Right atrium auricular region (tissue), 2 donors: ENCODE data around the gene IL3. TPM values are rescaled to one million over a fixed set of nuclear protein-coding genes. Genes with fewer than 3 reads are reported as not detected.

Experiments used
- DNase-seq: peaks from one replicate; pipeline ENCODE4 v3.0.0-alpha.2; 2019; ENCODE audit warnings: low spot score
- H3K27ac ChIP-seq, 2 donors: fragments of 200-600 bp; sonication (generic); 1 replicate in 1 of 2; 2 replicates in 1 of 2; pipeline ENCODE4 v1.5.1; 2016 to 2019
- H3K27me3 ChIP-seq, 2 donors: fragments of 200-600 bp; sonication (generic); one replicate each; pipeline versions ENCODE4 v1.5.1 to v1.6.0; 2017 to 2019
- H3K36me3 ChIP-seq: fragments of 200-600 bp; sonication (generic); one replicate; pipeline ENCODE4 v1.5.1; 2016
- H3K4me1 ChIP-seq, 2 donors: fragments of 200-600 bp; sonication (generic); one replicate each; pipeline versions ENCODE4 v1.5.1 to v1.6.0; 2017 to 2019
- H3K4me3 ChIP-seq, 2 donors: fragments of 200-600 bp; sonication (generic); 1 replicate in 1 of 2; 2 replicates in 1 of 2; pipeline ENCODE4 v1.5.1; 2017 to 2019; ENCODE audit warnings: mild to moderate bottlenecking in 1 of 2, moderate library complexity in 1 of 2
- H3K9me3 ChIP-seq, 2 donors: fragments of 200-600 bp; sonication (generic); one replicate each; pipeline ENCODE4 v1.5.1; 2019
- total RNA-seq, 2 donors: library from RNA; depleted of rRNA; stranded (reverse); fragments of >200 nt; gene quantifications; one replicate each; pipeline ENCODE4 v1.1.0, GENCODE V29; 2016
- TF ChIP-seq, protein P1 (sequence below), 2 donors: fragments of 200-600 bp; sonication (generic); IDR thresholded peaks; one replicate each; pipeline ENCODE4 v1.5.1; 2019; ENCODE audit warnings: antibody characterized with exemption in 2 of 2

IL3 gene
- total RNA-seq, 2 donors from 2014 or later: not detected

DNA sequence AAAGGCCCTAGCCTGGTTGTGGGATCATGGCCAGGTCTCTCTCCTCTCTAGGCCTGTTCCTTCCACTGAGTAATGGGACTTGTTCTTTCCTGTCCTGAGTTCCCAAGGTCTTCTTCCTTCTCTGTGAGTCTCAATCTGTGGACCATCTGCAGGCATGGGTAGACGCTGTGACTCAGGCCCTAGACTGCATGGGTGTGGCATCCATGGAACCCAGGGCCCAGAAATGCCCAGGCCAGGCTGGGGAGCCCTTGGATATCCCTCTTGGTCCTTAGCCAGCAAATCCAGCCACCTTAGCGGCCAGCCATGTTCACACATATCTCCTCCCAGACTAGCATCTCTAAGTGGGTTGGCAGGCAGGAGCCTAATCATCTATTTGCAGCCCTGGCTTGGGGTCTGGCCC, 46.7 kb upstream of the IL3 start:
- H3K36me3 ChIP-seq: no peaks in the 10 kb centered on the region
- H3K4me3 ChIP-seq: no peak overlapping the region
- H3K27ac ChIP-seq: no peak overlapping the region
- TF ChIP-seq, protein P1, sequence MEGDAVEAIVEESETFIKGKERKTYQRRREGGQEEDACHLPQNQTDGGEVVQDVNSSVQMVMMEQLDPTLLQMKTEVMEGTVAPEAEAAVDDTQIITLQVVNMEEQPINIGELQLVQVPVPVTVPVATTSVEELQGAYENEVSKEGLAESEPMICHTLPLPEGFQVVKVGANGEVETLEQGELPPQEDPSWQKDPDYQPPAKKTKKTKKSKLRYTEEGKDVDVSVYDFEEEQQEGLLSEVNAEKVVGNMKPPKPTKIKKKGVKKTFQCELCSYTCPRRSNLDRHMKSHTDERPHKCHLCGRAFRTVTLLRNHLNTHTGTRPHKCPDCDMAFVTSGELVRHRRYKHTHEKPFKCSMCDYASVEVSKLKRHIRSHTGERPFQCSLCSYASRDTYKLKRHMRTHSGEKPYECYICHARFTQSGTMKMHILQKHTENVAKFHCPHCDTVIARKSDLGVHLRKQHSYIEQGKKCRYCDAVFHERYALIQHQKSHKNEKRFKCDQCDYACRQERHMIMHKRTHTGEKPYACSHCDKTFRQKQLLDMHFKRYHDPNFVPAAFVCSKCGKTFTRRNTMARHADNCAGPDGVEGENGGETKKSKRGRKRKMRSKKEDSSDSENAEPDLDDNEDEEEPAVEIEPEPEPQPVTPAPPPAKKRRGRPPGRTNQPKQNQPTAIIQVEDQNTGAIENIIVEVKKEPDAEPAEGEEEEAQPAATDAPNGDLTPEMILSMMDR (IDR thresholded peaks at IDR 0.05): no peak
- H3K4me1 ChIP-seq: peaks cover 0 to 19% of the 10 kb centered on the region in 2 donors
- no peaks in the 10 kb centered on the region for H3K9me3 ChIP-seq
- no peaks in the 10 kb centered on the region for H3K27me3 ChIP-seq
- peak; percentile 46 for DNase-seq

DNA sequence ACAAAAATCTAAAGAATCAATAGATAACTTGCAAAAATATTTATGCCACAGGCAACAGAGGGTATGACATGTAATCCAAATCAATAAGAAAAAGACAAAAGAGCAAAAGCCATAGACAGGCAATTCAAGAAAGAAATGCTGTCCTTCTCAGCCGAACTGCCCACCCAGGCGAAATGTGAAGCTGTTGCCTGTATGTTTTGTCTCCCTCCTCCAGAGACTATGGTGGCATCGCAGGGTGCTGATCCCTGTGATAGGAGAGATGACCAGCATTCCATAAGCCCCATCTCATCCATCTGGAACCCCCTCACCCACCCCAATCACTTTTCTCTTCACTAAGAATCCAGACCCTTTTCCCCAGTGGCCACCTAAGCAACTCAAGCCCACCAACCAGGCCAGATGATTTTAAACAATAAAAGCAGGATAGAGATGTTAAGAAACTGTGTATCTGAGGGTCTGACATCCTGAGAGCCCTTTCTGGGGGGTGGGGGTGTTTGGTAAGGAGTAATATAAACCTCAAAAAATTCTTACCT, 43.7 kb upstream of the IL3 start:
- Histone ChIP-seq H3K4me1 (peaks cover 0 to 6% of the 10 kb centered on the region in 2 donors), H3K4me3 (no peak overlapping the region), H3K27me3 (no peaks in the 10 kb centered on the region), H3K36me3 (no peaks in the 10 kb centered on the region), H3K27ac (no peak overlapping the region), H3K9me3 (no peaks in the 10 kb centered on the region)
- TF ChIP-seq, protein P1 (IDR thresholded peaks at IDR 0.05): no peak
- DNase-seq: no peak

DNA sequence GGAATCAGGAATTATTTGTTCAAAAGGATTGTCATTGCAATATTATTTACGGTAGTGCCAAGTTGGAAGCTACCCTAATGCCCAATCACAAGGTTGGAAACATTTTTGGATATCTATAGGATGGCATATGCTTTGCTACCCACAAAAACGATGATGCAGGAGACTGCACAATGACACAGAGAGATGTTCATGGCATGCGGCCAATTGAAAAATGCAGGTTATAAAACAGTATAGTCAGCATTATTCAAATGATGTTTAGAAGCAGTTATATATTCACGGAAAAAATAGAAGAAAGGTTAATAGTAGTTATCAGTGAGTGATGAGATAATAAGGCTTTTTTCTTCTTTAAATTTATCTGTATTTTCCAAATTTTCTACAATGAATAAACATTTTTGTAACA, 43.1 kb upstream of the IL3 start:
- Histone ChIP-seq H3K27me3 (no peaks in the 10 kb centered on the region), H3K4me3 (no peak overlapping the region), H3K36me3 (no peaks in the 10 kb centered on the region), H3K27ac (no peak overlapping the region), H3K4me1 (peaks cover 0 to under 1% of the 10 kb centered on the region in 2 donors), H3K9me3 (no peaks in the 10 kb centered on the region)
- DNase-seq: no peak
- TF ChIP-seq, protein P1 (IDR thresholded peaks at IDR 0.05): no peak

GRCh38 chr5:132017738-132018625, 42.5 kb upstream of the IL3 start:
- H3K27ac ChIP-seq: no peak overlapping the region
- no peaks in the 10 kb centered on the region for H3K9me3 ChIP-seq
- no peaks in the 10 kb centered on the region for H3K36me3 ChIP-seq
- H3K4me3 ChIP-seq: no peak overlapping the region
- no peaks in the 10 kb centered on the region for H3K27me3 ChIP-seq
- no peak for DNase-seq
- TF ChIP-seq, protein P1 (IDR thresholded peaks at IDR 0.05): no peak
- no peaks in the 10 kb centered on the region for H3K4me1 ChIP-seq

- Histone ChIP-seq H3K4me3 (no peak overlapping the region), H3K9me3 (no peaks in the 10 kb centered on the region), H3K27ac (no peak overlapping the region), H3K27me3 (no peaks in the 10 kb centered on the region), H3K4me1 (no peaks in the 10 kb centered on the region), H3K36me3 (no peaks in the 10 kb centered on the region)
- DNase-seq: no peak
- TF ChIP-seq, protein P1 (IDR thresholded peaks at IDR 0.05): no peak
Measured at GRCh38 chr5:132019337-132019736, 41.1 kb upstream of the IL3 start.
